ENCODE measurements around the gene CCDC8.
"Not testable (repeated sequence)": the region's sequence is repeated elsewhere in the genome, so short reads cannot be mapped to it uniquely, and the experiment has no call there.

DNA sequence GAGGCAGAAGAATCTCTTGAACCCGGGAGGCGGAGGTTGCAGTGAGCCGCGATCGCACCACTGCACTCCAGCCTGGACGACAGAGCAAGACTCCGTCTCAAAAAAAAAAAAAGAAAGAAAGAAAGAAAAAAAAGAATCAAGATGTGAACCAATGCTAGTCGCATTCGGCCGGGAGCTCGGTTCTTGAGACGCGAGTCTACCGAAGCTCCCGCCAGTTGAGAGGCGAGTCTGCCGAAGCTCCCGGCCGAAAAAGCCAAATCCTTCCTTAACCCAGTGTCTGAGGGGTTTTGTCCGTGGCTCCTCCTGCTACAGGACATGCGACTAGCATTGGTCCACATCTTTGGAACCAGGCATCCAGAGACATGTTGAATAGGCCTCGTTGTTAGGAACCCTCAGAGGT lies 1.5 kb upstream of the CCDC8 start:
- not testable (repeated sequence) for TF ChIP-seq POLR2AphosphoS5 (IDR thresholded peaks at IDR 0.05)
- TF ChIP-seq, protein P1, sequence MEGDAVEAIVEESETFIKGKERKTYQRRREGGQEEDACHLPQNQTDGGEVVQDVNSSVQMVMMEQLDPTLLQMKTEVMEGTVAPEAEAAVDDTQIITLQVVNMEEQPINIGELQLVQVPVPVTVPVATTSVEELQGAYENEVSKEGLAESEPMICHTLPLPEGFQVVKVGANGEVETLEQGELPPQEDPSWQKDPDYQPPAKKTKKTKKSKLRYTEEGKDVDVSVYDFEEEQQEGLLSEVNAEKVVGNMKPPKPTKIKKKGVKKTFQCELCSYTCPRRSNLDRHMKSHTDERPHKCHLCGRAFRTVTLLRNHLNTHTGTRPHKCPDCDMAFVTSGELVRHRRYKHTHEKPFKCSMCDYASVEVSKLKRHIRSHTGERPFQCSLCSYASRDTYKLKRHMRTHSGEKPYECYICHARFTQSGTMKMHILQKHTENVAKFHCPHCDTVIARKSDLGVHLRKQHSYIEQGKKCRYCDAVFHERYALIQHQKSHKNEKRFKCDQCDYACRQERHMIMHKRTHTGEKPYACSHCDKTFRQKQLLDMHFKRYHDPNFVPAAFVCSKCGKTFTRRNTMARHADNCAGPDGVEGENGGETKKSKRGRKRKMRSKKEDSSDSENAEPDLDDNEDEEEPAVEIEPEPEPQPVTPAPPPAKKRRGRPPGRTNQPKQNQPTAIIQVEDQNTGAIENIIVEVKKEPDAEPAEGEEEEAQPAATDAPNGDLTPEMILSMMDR (IDR thresholded peaks at IDR 0.05): not testable (repeated sequence)
